GM10847 (cell line): Measurements from ENCODE around the gene MCOLN3.

Source experiments
- POLR2A ChIP-seq: IDR thresholded peaks from 2 replicates; pipeline ENCODE4 v1.6.1; 2011; ENCODE audit not compliant: insufficient read length; ENCODE audit errors: extremely low read depth

Gene MCOLN3

GRCh38 chr1:84973498-84974334, 74.6 kb downstream of the MCOLN3 start:
- TF ChIP-seq POLR2A = no peak

GRCh38 chr1:84972377-84972987, 75.8 kb downstream of the MCOLN3 start:
- TF ChIP-seq POLR2A = no peak

- TF ChIP-seq POLR2A = no peak
These were observed 76.3 kb downstream of the MCOLN3 start for GRCh38 chr1:84971957-84972356.

- no peak for TF ChIP-seq POLR2A
These were observed 78.6 kb downstream of the MCOLN3 start for GRCh38 chr1:84969489-84970250.

GRCh38 chr1:84968865-84969264, 79.4 kb downstream of the MCOLN3 start:
- no peak for TF ChIP-seq POLR2A

GRCh38 chr1:84968101-84968500, 80.2 kb downstream of the MCOLN3 start:
- TF ChIP-seq POLR2A = no peak
